HT1080 (cell line): ENCODE measurements around the gene ARHGEF12. TPM values are rescaled to one million over a fixed set of nuclear protein-coding genes. Genes with fewer than 3 reads are reported as not detected.

Experiments
- DNase-seq: peaks from one replicate; pipeline ENCODE4 v3.0.0-alpha.2; 2015; ENCODE audit warnings: low read depth
- total RNA-seq: library from RNA; depleted of rRNA; stranded (reverse); fragments of >200 nt; shearing (Covaris generic); gene quantifications from 2 replicates; pipeline ENCODE4 v1.2.3, GENCODE V29; 2014

Gene ARHGEF12
- total RNA-seq, 1 experiment from 2014 or later: 38.3 TPM

GRCh38 chr11:120338107-120338933, 2.1 kb downstream of the ARHGEF12 start:
- DNase-seq: no peak

DNA sequence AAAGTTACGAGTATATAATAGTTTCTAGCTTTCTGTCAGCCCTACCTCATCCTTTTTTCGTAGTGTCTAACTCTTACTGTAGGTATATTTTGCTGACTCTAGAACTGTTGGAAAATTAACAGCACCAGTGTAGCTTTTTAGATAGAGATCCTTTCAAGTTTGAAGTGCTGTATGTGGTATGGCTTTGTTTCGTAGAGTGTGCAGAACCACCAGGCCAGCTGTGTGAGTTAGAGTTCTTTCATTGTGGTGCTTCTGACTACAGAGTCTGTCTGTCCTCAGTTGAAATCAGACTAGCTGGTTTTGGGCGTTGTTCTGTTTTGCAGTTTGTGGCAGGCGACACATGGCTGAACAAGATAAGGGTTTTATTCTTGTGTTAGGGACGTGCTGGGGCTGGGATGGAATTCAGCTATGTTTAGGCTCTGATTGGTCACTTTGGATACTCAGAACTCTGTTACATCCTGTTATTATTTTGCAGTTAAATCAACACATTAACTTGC, 3.2 kb downstream of the ARHGEF12 start:
- no peak for DNase-seq

GRCh38 chr11:120340529-120340928, 4.3 kb downstream of the ARHGEF12 start:
- no peak for DNase-seq

- no peak for DNase-seq
Observed at GRCh38 chr11:120342226-120342625, 6.0 kb downstream of the ARHGEF12 start.

DNA sequence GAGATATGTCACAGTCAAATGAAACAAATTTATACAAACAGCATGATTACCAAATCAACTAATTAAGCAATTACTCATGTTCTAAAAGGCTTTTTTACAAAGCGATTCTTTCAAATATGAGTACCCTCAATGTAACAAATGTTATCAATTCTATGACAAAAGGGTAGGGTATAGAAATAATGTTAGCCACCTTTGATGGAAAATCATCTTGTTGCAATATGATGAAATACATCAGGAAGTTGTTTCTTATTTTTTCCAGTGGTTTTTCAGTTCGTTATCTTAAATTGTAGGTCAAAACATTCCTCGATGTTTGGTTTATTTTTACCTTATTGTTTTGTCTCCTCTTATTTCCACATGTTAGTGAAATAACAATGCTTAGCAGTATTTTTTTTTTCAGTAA, 6.5 kb downstream of the ARHGEF12 start:
- no peak for DNase-seq

DNA sequence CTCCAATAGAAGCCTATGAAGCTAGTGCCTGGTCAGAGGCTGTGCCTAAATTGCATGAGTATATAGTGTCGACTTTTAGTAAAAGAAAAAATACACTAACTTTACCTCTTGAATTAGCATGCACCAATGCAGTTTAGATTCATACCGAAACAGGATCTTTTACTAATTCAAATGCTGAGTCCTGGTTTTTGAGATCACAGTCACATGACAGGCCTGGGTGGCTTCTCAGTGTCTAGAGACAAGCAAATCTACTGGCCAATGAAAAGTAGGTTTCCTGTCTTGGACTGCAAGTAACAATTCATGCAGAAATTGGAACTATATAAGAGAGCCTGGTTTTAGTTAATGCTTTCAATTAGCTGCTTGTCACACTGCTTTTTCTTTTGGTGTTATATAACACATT, 7.2 kb downstream of the ARHGEF12 start:
- no peak for DNase-seq

- peak; percentile 89 for DNase-seq
Observed at GRCh38 chr11:120344302-120345004, 8.2 kb downstream of the ARHGEF12 start.

- no peak for DNase-seq
Observed at GRCh38 chr11:120346233-120346632, 10.0 kb downstream of the ARHGEF12 start.

DNA sequence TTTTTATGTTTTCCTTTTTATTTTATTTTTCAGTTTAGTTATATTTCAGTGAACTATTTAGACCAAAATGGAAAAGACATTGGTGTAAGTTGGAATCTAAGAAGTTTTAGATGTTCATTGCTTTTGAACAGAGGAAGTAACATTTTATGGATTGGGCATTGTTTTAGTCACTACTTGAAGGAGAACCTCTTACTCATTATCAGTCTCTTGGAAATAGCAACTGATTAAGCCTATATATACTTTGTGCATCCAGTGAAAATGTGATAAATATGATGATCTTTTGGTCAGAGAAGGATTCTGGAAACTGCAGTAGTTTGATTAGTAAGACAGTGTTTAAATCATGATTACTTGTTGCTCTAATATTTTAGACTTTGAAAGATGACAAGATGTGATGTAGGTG, 14.4 kb downstream of the ARHGEF12 start:
- DNase-seq: no peak

DNA sequence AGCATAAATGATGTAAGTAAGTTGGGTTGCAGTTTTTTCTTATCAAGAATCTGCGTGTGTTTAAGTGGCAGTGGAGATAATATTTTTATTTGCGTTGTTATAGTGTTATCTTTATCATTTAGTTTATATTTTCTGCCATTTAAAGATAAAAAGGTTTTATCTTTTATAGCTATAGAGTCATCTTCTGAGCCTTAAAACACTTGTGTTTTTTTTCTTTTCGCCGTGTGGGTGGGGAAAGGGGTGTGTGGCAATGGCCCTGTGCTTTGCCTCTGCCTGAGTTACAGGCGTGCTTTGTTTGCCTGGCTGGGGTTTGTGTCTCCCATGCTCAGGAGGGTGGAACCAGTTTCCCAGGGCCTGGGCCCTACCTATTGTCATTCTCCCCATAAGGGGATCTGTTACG, 16.2 kb downstream of the ARHGEF12 start:
- DNase-seq: no peak

DNA sequence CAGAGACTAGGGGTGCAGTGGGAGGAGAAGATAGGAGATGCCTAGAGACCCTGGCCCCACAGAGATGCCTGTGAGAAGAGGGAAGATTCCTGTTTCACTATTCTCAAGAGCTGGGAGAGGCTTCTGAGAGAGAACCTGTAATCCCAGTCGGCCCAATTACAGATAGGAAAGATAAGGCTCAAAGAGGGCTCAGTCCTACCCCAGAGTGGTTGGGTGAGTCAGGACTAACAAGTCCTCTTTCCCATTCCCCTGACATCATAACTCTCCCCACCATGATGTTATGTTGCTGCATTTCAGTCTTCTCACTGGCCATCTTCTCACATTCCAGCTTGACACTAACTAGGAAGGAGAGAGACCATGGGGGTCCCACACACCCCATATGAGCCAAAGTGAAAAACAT, 17.9 kb downstream of the ARHGEF12 start:
- DNase-seq: no peak

DNA sequence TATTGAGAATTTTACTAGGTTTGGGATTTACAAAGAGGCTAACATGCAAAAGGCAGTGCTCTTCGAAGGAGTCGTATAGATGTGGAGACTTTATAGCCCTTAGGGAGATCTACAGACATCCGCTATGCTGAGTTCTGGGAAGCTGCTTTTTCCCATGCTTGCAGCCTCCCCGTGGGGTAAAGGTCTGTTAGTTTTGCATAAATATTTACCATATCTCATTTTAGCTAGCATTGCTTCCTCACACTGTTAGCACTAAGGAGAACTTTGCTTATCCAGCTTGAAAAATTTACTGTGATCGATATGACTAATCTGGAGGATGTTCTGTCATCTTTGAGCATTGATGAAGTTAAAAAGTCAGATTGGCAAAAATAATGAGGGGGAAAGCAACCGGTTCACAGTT, 18.6 kb downstream of the ARHGEF12 start:
- no peak for DNase-seq

DNA sequence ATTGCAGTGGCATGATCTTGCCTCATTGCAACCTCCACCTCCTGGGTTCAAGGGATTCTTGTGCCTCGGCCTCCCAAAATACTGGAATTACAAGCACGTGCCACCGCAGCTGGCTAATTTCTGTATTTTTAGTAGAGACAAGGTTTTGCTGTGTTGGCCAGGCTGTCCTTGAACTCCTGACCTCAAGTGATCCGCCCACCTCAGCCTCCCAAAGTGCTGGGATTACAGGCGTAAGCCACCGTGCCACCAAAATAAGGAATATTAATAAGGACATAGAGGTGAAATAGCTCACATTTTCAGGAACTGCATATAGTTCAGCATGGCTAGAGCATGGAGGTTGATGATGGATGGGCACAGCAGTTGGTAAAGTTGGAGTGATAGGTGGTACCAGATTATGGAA, 21.4 kb downstream of the ARHGEF12 start:
- no peak for DNase-seq

DNA sequence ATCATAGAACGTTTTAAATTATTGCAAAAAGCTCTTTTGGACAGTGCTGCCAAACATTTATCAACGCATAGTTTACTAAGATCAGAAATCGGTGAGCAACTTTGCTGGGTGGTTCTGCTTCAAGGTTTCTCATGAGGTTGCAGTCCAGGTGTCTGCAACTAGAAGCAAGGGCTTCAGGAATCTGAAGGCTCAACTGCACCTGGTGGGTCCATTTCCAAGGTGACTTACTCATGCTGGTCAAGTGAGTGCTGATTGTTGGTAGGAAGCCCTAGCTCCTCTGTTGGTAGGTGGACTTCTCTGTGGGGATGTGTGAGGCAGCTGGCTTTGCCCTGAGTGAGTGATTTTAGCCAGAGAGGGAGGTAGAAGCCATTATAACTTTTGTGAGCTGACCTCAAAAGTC, 22.5 kb downstream of the ARHGEF12 start:
- DNase-seq: no peak

DNA sequence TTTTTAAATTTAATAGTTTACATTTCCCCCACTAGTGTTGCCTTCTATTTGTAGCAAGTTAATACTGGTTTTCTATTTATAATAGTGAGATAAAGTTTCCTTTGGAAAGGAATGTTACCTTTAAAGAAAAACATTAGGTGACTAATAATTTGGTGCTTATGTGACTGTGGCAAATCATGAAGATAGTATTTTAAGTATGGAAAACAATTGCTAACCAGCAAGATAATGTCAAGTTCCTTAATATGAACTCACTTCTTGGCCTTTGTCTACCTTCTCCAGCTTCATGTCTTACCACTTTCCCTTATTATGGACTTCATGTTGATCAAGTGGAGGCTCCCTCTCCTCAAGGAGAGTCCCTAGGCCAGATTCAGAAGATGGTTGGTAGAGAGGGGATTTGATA, 27.2 kb downstream of the ARHGEF12 start:
- no peak for DNase-seq

DNA sequence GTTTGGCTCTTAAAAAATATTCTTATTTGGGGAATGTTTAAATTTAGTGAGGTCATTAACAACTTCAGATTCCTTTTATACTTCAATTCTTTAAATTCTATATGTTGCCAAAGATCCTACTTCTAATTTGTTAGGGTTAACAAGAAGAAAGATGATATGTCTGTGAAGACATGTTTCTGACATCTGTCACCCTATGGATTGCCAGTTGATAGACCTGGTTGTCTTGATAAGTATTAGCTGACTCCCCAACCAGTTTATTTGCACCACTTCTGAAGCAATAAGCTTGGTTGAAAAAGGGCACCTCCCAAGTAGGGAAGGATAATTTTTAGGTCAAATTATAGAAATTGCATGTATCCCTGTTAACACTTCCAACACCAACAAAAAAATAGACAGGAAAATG, 29.3 kb downstream of the ARHGEF12 start:
- DNase-seq: no peak

DNA sequence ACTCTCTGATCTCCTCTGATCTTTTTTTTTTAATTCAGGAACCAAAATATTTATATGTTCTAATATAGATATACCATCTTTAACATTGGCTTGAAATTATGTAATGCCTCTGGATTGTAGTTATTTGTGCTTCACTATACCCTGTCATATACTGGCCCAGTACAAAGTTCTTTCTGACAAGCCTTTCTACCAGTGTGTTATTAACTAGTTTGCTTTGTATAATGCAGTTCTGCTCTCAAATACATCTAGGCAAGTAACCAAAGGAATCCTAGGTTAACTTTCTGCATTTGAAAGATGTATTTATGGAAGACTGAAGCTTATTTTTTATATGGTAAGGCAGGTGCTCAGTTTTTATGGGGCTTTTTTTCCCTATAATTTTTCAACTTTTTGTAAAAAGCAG, 36.1 kb downstream of the ARHGEF12 start:
- no peak for DNase-seq

DNA sequence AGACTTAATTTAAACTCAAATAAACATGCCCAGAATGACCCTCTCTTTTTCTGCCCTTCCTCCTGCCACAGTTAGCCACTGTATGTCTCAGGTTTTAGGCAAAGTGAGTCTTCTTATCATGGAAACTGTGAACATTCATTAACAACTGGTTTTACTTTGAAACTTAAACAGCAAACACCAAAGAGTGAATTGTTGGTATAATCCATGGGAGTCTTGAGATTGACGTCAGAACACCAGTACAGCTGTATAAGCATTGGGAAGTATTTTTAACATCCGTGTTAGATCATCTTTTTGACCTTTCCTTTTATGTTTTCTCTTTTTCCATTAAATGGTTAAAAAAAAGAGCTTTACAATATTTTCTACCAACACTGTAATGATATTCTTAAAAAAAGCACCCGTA, 38.9 kb downstream of the ARHGEF12 start:
- DNase-seq: no peak

GRCh38 chr11:120376547-120377182, 40.5 kb downstream of the ARHGEF12 start:
- DNase-seq: no peak

DNA sequence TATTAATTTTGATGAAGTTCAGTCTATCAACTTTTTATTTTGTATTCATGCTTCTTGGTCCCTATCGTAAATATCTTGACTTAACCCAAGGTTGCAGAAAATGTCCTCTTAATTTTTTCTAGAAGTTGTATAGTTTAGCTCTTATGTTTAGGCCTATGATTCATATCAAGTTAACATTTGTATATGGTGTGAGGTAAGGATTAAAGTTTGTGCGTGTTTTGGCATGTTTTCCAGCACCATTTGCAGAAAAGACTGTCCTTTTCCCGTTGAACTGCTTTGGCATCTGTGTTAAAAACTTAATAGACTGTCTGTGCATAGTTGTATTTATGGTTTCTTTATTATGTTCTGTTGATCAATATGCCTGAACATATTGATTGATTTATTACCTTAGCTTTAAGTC, 42.3 kb downstream of the ARHGEF12 start:
- no peak for DNase-seq

DNA sequence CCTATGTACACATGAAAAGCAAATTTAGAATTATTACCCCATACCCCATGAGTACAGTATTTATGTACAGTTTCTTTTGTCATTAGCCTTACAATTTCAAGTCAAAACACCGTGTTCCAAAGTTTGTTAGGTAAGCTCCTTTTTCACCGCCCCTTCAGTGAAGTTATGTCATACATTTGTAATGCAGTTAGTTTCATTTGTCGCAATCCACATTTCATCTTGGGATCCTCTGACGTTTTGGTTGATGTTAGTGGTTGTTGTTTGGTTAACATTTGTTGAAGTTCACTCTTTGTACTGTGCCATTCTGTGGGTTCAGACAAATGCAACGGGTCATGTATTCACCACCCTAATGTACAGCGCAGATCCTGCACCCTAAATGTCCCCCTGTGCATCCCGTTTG, 45.2 kb downstream of the ARHGEF12 start:
- DNase-seq: no peak

DNA sequence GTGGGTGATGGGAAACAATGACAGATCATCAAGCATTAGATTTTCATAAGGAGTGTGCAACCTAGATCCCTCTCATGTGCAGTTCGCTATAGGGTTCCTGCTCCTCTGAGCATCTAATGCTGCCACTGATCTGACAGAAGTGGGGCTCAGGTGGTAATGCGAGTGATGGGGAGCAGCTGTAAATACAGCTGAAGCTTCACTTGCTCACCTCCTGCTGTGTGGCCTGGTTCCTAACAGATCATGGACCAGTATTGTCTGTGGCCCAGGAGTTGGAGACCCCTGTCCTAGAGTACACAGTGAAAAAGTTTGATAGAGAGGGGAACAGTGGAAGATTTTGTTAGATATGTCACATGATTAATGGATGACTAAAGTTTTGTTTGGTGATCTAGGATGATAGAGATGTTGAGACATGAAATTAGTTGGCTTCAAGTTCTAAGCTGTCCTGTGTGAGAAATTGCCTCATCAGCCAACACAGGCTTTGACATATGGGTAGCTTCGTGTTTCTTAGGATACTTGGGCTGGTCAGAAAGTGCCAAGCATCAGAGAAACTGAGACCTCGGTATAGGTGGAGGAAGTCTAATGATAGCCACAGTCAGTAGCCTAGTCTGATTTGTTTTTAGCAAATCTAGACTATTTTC, 47.4 kb downstream of the ARHGEF12 start:
- no peak for DNase-seq
